ENCODE data around the gene PIK3R2. TPM values are rescaled to one million over a fixed set of nuclear protein-coding genes. Genes with fewer than 3 reads are reported as not detected.
A peak's percentile ranks its signal among the peaks of the same experiment; 100 is the strongest.

Gene PIK3R2
- total RNA-seq, 4 donors from 2014 or later = 12.2 to 38.1 (median 15.7) TPM

DNA sequence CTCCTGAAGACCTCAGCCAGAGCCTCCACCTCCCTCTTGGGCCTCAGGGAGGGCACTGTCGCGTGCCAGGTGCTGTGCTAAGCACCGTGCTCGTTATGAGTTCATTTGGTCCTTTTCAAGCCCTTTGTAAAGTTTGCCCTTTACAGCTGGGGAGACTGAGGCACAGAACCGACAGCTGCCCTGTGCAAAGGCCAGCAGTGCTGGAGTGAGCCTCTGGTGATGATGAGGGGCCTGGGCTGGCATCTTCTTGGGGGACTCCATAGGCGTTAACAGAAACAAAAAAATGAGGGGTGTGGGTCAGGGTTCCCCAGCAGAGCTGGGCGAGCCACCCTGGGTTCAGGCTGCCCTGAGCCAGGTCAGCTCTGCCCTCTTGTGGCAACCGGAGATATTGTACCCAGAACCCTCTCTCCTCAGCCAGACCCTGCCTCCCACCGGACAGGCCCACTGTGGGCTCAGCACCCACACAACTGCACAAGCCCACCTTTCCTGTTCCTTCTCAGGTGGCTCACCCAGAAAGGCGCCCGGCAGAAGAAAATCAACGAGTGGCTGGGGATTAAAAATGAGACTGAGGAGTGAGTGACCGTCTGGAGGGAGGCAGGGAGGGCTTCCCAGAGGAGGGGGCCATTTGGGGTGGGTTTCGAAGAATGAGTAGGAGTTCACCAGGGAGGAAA lies 15.1 kb downstream of the PIK3R2 start:
- H3K4me1 ChIP-seq = peaks cover 0 to 11% (median 2%) of the 10 kb centered on the region in 4 donors
- WGBS, 2 donors = 64 to 74% methylated on average over 14 of the region's 14 CpGs
- H3K36me3 ChIP-seq = peaks cover 0 to 75% (median 11%) of the 10 kb centered on the region in 3 donors
- TF ChIP-seq, protein P1, sequence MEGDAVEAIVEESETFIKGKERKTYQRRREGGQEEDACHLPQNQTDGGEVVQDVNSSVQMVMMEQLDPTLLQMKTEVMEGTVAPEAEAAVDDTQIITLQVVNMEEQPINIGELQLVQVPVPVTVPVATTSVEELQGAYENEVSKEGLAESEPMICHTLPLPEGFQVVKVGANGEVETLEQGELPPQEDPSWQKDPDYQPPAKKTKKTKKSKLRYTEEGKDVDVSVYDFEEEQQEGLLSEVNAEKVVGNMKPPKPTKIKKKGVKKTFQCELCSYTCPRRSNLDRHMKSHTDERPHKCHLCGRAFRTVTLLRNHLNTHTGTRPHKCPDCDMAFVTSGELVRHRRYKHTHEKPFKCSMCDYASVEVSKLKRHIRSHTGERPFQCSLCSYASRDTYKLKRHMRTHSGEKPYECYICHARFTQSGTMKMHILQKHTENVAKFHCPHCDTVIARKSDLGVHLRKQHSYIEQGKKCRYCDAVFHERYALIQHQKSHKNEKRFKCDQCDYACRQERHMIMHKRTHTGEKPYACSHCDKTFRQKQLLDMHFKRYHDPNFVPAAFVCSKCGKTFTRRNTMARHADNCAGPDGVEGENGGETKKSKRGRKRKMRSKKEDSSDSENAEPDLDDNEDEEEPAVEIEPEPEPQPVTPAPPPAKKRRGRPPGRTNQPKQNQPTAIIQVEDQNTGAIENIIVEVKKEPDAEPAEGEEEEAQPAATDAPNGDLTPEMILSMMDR (IDR thresholded peaks at IDR 0.05) = peak; percentile 55 to 84 (median 66)
- TF ChIP-seq EP300 (IDR thresholded peaks at IDR 0.05) (no peak), POLR2A (IDR thresholded peaks at IDR 0.05) (no peak)
- H3K27ac ChIP-seq = peak overlapping the region in 1 of 4 donors; percentile 39
- no peaks in the 10 kb centered on the region for H3K9me3 ChIP-seq
- no peak overlapping the region for H3K4me3 ChIP-seq
- no peak for DNase-seq (ENCODE audit: low spot score in 2 of 2)
- H3K27me3 ChIP-seq = no peaks in the 10 kb centered on the region

- TF ChIP-seq POLR2A (IDR thresholded peaks at IDR 0.05) = no peak
- TF ChIP-seq, protein P1 (IDR thresholded peaks at IDR 0.05) = no peak
- no peak for TF ChIP-seq EP300 (IDR thresholded peaks at IDR 0.05)
- no peak for DNase-seq (ENCODE audit: low spot score in 2 of 2)
- H3K4me1 ChIP-seq = peaks cover 0 to 18% (median 2%) of the 10 kb centered on the region in 4 donors
Observed at GRCh38 chr19:18168673-18169381, 15.9 kb downstream of the PIK3R2 start.

DNA sequence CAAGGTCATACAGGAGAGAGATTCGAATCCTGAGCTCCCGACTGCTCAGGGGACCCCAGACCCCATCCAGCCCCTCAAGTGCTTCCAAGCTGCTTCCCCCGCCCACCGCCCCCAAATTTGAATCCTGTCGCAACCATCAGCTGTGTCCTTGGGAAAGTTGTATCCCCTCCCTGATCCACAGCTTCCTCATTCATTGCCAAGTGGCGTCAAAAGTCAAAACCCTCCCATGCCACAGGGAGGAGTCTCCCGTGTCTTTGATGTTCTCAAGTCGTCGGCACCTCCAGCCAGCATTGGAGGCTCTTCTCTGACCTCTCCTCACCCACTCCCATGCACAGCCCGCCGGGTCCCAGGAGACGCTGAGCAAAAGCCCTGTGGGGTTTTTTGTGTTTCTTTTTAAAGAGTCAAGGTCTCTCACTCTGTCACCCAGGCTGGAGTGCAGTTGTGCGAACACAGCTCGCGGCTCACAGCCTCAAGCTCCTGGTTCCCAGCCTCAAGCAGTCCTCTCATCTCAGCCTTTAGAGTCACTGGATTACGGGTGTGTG lies 17.8 kb downstream of the PIK3R2 start:
- Histone ChIP-seq H3K4me1 (peaks cover 0 to 24% (median 3%) of the 10 kb centered on the region in 4 donors), H3K4me3 (no peak overlapping the region), H3K9me3 (no peaks in the 10 kb centered on the region), H3K27me3 (no peaks in the 10 kb centered on the region), H3K36me3 (peaks cover 0 to 48% (median 11%) of the 10 kb centered on the region in 3 donors), H3K27ac (peak overlapping the region in 3 of 4 donors; percentile 65 to 84 (median 66))
- no peak for DNase-seq (ENCODE audit: low spot score in 2 of 2)
- WGBS, 2 donors = 61% methylated on average over 16 of the region's 16 CpGs
- TF ChIP-seq, protein P1 (IDR thresholded peaks at IDR 0.05) = no peak
- peak in 1 of 2 donors; percentile 46 for TF ChIP-seq EP300 (IDR thresholded peaks at IDR 0.05)
- peak in 1 of 2 donors; percentile 26 for TF ChIP-seq POLR2A (IDR thresholded peaks at IDR 0.05)

More at GRCh38 chr19:18168673-18169381, 15.9 kb downstream of the PIK3R2 start:
- H3K36me3 ChIP-seq = peaks cover 0 to 68% (median 11%) of the 10 kb centered on the region in 3 donors
- H3K27ac ChIP-seq = peak overlapping the region in 3 of 4 donors; percentile 66 to 84 (median 73)
- H3K9me3 ChIP-seq = no peaks in the 10 kb centered on the region
- WGBS, 2 donors = 93 to 94% methylated on average over 66 of the region's 66 CpGs
- no peaks in the 10 kb centered on the region for H3K27me3 ChIP-seq
- H3K4me3 ChIP-seq = no peak overlapping the region

DNA sequence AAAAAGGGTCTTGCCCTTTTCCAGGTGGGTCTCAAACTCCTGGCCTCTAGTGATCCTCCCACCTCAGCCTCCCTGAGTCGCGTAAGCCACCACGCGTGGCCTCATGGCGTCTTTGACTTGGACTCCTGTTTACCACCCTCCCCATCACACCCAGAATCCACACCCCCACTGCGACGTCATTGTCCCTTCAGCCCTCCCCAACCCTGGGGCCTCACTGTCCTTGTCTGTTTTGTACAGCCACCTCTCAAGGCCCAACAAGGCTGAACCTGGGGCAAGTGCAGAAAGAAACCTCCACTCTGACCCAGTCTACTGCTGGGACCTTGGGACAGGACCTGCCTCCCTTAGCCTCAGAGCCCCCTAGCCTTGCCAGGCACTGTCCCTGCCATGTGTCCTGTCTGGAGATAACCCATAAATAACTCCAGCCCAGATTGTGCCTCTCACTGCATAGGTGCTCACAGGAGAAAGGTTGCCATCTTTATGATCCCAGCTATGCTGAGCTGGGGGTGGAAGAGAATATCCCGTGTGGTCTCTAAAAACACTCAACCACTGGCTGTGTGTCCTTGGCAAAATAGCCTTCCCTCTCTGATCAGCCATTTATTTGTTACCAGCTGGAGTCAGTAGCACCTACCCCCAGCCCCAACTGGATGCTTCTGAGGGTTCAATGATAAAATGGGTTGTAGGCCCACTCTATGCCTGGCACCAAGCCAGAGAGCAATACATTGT lies 18.8 kb downstream of the PIK3R2 start:
- WGBS, 2 donors = 86% methylated on average over 8 of the region's 8 CpGs
- no peak for DNase-seq (ENCODE audit: low spot score in 2 of 2)
- H3K27me3 ChIP-seq = no peaks in the 10 kb centered on the region
- TF ChIP-seq POLR2A (IDR thresholded peaks at IDR 0.05) = no peak
- H3K4me1 ChIP-seq = peaks cover 0 to 24% (median 3%) of the 10 kb centered on the region in 4 donors
- H3K36me3 ChIP-seq = peaks cover 0 to 38% (median 6%) of the 10 kb centered on the region in 3 donors
- H3K9me3 ChIP-seq = no peaks in the 10 kb centered on the region
- H3K4me3 ChIP-seq = no peak overlapping the region
- H3K27ac ChIP-seq = peak overlapping the region in 3 of 4 donors; percentile 65 to 84 (median 76)

DNA sequence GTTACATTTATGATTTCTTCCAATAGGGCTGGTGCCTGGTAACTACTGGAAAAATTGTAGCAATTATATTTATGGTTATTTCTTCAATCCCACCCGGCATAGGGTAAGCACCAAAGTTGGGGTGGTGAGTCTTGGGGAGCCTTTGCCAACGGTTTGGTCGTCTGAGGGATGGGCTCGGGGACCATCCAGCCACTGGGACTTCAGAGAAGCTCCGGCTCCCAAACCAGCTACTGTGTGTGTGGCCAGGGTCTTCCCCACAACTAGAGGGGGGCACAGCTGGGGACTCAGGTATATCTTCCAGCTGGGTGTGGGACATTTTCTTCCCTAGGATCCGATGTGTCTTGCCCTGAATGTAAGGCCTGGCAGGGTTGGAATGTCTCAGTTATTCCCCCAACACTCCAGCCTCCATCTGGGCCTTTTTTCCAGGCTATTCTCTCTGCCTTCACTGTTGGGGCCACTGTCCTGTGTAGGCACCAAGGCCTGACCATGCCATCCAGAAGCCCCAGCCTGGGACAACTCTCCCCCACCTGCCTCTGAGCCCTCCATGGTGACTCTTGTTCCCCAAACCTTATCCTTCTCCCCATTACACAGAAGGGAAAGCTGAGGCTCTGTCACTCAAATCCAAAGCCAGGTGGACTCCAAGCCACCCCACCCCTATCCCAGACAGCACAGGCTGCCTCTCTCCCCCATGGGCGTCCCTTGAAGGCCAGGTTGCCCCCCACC lies 19.5 kb downstream of the PIK3R2 start:
- Histone ChIP-seq H3K36me3 (peaks cover 0 to 31% (median 0%) of the 10 kb centered on the region in 3 donors), H3K27ac (peak overlapping the region in 3 of 4 donors; percentile 65 to 84 (median 76))

More for the DNA sequence above, 19.5 kb downstream of the PIK3R2 start:
- no peak for DNase-seq (ENCODE audit: low spot score in 2 of 2)
- H3K4me3 ChIP-seq = no peak overlapping the region
- TF ChIP-seq, protein P1 (IDR thresholded peaks at IDR 0.05) = no peak
- TF ChIP-seq EP300 (IDR thresholded peaks at IDR 0.05) = no peak
- TF ChIP-seq POLR2A (IDR thresholded peaks at IDR 0.05) = no peak
- WGBS, 2 donors = 88 to 93% methylated on average over 7 of the region's 7 CpGs
- H3K27me3 ChIP-seq = no peaks in the 10 kb centered on the region
- no peaks in the 10 kb centered on the region for H3K9me3 ChIP-seq
- peaks cover 0 to 24% (median 3%) of the 10 kb centered on the region in 4 donors for H3K4me1 ChIP-seq
